HG02870 (cell line): ENCODE measurements around the gene TBC1D1.
"Not testable (repeated sequence)": the region's sequence is repeated elsewhere in the genome, so short reads cannot be mapped to it uniquely, and the experiment has no call there.

ENCODE experiments used
- ATAC-seq: cut with Tn5 transposase; IDR thresholded peaks from one replicate; pipeline ENCODE4 v1.9.1; 2021; ENCODE audit warnings: mild to moderate bottlenecking, moderate library complexity; ENCODE audit not compliant: unreplicated experiment

Gene TBC1D1

DNA sequence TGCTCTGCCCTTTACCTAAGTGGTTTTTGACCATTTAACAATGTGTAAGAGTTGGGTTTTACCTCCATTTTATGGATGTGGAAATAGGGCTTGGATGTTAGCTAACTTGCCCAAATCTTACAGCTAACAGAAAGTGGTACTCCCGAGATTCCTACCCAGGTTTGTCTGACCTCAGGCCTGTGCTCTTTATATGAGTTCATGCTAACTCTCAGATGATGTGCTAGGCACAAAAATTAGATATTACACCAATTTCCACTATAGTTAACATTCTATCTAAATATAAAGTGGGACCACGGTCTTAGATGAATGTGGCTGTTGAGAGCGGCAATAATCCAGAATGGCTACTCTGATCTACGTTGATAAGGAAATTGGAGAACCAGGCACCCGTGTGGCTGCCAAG, 69.2 kb downstream of the TBC1D1 start, which contains the start of gene PTTG2:
Gene PTTG2, plus strand, starts transcription at position 301 of the 400 bp plus-strand sequence. Its CDS starts 37 bp downstream, at position 338.
- ATAC-seq, result no peak

DNA sequence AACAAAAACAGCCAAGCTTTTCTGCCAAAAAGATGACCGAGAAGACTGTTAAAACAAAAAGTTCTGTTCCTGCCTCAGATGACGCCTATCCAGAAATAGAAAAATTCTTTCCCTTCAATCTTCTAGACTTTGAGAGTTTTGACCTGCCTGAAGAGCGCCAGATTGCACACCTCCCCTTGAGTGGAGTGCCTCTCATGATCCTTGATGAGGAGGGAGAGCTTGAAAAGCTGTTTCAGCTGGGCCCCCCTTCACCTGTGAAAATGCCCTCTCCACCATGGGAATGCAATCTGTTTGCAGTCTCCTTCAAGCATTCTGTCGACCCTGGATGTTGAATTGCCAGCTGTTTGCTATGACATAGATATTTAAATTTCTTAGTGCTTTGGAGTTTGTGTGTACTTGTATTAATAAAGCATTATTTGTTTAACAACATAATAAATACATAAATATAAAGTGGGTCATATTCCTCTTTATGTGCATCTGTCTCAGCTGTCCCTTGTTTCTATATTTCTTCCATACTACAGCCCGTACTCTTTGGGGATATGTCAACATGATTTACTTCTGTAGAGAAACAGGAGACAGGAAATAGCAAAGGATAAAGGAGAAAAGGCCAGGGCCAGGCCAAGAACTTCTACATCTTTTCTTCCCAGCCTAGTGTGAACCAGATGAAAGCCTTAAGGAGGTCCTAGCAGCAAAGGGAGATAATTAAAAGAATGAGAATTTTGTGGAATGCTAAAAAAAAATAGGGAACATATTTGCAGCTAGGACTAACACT, 70.0 kb downstream of the TBC1D1 start:
- ATAC-seq, result no peak

DNA sequence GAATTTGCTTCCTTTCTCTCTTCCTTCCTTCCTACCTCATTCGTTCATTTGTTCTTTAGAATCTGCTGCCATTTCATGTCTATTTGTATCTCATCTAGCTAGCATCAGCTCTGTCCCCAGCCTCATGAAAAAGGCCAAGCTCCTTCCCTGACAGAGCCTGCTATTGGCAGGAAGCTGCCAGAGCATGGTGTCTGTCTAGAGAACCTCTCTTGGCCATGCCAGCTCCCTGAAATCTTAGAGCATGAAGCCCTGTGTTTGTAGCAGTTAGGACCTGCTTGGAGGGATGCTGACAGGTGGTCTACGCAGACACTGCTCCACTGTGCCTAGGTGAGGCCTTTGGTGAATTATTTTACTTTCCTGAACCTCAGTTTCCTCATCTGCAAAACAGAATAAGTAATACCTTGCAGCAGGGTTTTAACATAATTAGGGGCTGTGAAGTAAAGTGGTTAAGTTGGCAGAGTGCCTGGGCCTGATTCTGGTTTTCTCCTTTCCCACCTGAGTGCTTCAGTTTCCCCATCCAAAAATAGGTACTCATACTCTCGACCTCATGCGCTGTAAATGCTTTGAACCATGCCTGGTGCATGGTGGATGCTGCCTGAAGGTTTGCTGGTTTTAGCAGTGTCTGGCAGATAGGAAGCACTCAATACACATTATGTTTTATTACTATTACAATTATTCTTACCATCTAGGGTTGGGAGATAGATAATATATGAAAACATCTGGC, 74.0 kb downstream of the TBC1D1 start:
- peak; percentile 55 for ATAC-seq

DNA sequence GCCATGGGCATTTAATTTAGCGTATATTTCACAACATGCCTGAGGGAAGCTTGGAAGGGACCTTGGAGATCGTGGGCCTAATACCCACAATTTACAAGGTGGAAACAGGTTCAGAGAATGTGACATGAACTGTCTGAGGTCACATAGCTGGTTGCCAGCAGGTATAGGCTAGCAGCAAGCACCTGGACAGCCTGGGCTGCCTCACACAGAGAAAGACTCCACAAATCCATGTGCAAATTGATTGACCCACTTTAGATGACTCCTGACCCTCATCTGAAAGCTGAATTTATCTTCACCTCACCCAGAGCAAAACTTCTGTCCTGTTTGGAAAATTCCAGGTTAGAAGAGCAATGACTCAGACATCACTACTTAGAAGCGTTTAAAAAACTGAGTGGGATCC, 75.2 kb downstream of the TBC1D1 start:
- ATAC-seq, result no peak

DNA sequence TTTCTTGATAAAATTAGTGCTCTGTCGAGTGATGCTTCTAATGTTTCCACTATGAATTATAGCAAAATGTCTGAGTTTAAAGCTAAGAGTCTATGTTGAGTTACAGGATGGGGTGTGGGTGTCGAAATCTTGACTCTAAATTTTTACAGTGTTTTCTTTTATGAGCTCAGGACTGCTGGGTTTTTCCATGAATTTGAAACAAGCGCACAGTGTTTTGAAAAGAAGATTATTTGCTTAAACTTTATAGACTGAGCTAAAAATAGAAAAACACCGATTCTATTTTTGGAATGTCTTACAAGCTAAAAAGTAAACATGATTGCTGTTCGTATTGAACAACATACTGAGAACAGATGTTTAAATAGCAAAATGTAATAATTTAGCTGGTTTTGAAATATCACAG, 76.9 kb downstream of the TBC1D1 start:
- no peak for ATAC-seq

DNA sequence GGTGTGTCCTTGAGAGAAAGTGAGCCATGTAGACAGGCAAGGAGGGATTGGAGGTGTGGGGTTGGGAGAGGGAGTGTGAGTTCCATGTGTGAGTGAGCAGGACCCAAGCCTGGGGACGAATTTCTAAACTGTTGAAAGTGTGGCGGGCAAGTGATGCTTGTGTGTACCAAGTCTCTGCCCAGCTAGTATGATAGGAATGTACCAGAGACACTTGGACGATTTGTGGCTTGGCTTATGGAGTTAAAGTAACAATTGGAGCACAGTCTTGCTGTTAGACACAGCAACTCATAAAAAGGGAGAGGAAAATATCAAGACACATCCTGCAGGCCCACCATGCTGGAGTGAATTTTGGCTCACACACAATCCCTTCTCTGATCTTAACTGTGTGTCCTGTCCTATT, 77.9 kb downstream of the TBC1D1 start:
- ATAC-seq, result no peak

GRCh38 chr4:37970702-37971101, 79.8 kb downstream of the TBC1D1 start:
- no peak for ATAC-seq

- ATAC-seq, result no peak
Observed at GRCh38 chr4:37971202-37971601, 80.3 kb downstream of the TBC1D1 start.

DNA sequence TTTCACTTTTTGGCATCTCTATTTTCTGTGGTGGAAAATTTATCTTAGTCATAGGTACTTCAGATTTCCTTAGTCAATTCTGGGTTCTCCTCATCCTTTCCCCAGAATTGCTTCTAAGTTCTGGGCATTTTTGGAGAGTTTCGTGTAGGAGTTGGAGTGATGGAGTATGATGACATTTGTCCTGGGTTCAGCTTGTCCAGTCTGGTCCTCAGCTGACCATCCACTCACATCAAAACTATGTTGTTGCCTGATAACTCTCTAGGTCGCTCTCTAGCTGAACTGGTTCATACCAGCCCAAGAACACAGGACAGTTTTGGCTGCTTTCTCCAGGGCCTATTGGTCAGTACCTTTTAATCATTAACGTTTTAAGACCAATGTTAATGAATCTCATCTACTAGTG, 82.6 kb downstream of the TBC1D1 start:
- no peak for ATAC-seq

DNA sequence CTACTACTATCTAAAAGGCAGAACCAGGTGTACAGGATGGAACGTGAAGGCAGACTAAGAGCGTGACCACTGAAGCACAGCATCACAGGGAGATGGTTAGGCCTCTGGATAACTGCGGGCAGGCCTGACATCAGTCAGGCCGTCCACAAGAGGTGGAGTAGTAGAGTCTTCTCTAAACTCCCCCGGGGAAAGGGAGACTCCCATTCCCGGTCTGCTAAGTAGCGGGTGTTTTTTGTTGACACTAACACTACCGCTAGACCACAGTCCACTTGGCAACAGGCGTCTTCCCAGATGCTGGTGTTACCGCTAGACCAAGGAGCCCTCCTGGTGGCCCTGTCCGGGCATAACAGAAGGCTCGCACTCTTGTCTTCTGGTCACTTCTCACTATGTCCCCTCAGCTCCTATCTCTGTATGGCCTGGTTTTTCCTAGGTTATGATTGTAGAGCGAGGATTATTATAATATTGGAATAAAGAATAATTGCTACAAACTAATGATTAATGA, 84.5 kb downstream of the TBC1D1 start:
- ATAC-seq, result not testable (repeated sequence)

DNA sequence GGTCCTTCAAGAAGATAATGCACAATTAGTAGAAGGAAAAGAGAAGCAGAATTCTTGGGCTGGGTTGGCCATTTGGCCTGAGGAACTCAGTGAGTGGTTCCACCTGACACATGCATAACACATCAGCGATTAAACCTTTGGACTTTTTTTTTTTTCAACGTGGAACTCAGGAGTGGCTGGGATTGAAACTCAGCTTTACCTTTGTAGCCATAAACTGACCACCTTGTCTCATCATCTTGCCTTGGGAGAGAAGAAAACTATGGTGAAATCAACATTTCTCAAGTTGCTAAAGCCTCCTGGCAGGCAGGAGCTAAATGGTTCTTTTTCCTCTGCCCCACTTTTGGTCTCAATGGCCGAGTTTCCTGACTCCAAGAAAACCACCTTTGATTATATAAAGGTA, 85.6 kb downstream of the TBC1D1 start:
- ATAC-seq, result no peak

- ATAC-seq, result peak; percentile 72
Observed at GRCh38 chr4:37976991-37977470, 86.1 kb downstream of the TBC1D1 start.

GRCh38 chr4:37977471-37978247, 86.8 kb downstream of the TBC1D1 start:
- peak; percentile 41 for ATAC-seq

- peak; percentile 12 for ATAC-seq
Observed at GRCh38 chr4:37978248-37978924, 87.5 kb downstream of the TBC1D1 start.

DNA sequence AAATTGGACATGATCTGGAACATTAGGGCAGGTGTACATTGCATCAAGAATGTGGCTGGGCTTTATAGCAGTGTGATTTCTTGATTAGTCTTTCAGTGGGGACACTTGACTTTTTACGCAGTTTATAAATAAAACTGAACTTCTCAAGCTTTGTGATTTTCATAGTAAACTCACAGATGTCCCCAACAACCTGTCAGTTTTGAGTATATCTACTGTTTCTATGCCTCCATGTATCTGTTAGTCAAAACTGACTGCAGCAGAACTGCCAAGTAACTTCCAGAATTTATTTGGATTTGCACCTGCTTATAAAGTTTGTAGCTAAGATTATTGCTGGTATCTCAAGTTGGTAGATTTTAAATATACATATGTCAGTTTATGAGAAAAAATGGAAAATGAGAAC, 89.4 kb downstream of the TBC1D1 start:
- ATAC-seq, result no peak

- no peak for ATAC-seq
Observed at GRCh38 chr4:37981425-37981824, 90.5 kb downstream of the TBC1D1 start.

GRCh38 chr4:37981844-37982720, 91.2 kb downstream of the TBC1D1 start:
- no peak for ATAC-seq

- ATAC-seq, result no peak
Observed at GRCh38 chr4:37982736-37983135, 91.9 kb downstream of the TBC1D1 start.

DNA sequence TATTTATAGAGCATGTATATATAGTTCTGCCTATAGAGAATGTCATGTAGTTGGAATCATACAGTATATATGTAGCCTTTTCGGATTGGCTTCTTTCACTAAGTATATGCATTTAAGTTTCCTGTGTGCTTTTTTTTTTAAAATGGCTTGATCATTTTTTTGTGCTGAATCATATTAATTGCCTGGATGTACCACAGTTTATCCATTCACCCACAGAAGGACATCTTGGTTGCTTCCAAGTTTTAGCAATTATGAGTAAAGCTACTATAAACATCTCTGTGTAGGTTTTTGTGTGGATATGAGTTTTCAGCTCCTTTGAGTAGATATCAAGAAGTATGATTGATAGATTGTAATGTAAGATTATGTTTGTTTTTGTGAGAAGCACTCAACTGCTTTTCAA, 93.1 kb downstream of the TBC1D1 start:
- no peak for ATAC-seq
